Epithelial cell of proximal tubule (primary cell): Measurements from ENCODE around the gene TFDP1. TPM values are rescaled to one million over a fixed set of nuclear protein-coding genes. Genes with fewer than 3 reads are reported as not detected.

Source experiments
- DNase-seq: peaks from one replicate; pipeline ENCODE4 v3.0.0-alpha.2; 2011; ENCODE audit warnings: low read depth
- H3K4me3 ChIP-seq: 2 replicates; pipeline ENCODE4 v1.5.1; 2011; ENCODE audit warnings: low read depth, mild to moderate bottlenecking, low read length
- CTCF ChIP-seq: conservative IDR thresholded peaks from 2 replicates; pipeline ENCODE4 v1.5.1; 2012; ENCODE audit warnings: low read depth, mild to moderate bottlenecking, low read length
- total RNA-seq: library from RNA; depleted of rRNA; stranded (reverse); fragments of >200 nt; gene quantifications from 2 replicates; pipeline ENCODE4 v1.2.3, GENCODE V29; 2015

The TFDP1 gene
- total RNA-seq, 1 donor from 2014 or later = 105 TPM

DNA sequence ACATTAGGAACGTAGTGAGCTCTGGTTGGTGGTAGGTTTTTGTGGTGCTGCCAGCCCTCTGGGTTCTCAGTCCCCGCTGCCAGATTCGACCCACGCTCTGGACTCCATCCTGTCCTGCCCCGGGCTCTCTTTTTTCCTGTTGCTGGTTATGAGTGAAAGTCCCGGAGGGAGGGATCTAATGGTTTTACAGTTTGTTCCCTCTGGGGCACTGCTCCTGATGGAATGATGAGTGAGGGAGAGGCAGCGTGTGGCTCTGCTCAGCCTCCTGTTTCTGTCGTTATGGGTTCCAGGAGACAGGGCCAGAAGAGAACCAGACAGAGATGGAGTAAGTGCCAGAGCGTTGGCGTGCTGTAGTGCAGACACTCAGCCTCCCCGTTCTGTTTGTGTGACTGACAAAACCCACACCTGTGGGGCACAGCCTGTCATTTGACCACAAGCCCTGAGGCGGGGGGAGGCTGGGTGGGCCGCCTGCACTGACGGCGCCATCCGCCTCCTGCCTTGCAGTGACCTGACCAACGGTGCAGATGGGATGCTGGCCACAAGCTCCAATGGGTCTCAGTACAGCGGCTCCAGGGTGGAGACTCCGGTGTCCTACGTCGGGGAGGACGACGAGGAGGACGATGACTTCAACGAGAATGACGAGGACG lies 55.2 kb downstream of the TFDP1 start:
- no peak overlapping the region for H3K4me3 ChIP-seq
- no peak for DNase-seq
- TF ChIP-seq CTCF = no peak

- no peak for DNase-seq
- no peak for TF ChIP-seq CTCF
- no peak overlapping the region for H3K4me3 ChIP-seq
These were observed 56.9 kb downstream of the TFDP1 start for GRCh38 chr13:113641426-113641825.

- no peak for DNase-seq
- no peak overlapping the region for H3K4me3 ChIP-seq
- no peak for TF ChIP-seq CTCF
These were observed 58.0 kb downstream of the TFDP1 start for GRCh38 chr13:113642563-113642962.

- peak; percentile 66 for DNase-seq
- no peak for TF ChIP-seq CTCF
- no peak overlapping the region for H3K4me3 ChIP-seq
These were observed 59.0 kb downstream of the TFDP1 start for GRCh38 chr13:113643593-113643992.

- TF ChIP-seq CTCF = no peak
- no peak for DNase-seq
- H3K4me3 ChIP-seq = no peak overlapping the region
These were observed 60.2 kb downstream of the TFDP1 start for GRCh38 chr13:113644800-113645199.

DNA sequence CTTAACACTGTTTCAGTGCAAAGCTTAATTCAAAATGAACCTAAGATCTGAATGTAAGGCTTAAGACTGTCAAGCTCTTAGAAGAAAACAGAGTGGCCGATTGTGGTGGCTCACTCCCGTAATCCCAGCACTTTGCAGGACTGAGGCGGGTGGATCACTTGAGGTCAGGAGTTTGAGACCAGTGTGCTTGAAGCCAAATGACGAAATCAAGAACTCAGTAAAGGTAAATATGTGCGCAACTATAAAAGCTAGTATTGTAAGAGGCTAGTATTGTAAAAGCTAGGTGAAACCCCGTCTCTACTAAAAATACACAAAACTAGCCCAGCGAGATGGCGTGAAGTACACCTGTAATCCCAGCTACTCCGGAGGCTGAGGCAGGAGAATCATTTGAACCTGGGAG lies 60.8 kb downstream of the TFDP1 start:
- H3K4me3 ChIP-seq = no peak overlapping the region
- no peak for TF ChIP-seq CTCF
- no peak for DNase-seq

DNA sequence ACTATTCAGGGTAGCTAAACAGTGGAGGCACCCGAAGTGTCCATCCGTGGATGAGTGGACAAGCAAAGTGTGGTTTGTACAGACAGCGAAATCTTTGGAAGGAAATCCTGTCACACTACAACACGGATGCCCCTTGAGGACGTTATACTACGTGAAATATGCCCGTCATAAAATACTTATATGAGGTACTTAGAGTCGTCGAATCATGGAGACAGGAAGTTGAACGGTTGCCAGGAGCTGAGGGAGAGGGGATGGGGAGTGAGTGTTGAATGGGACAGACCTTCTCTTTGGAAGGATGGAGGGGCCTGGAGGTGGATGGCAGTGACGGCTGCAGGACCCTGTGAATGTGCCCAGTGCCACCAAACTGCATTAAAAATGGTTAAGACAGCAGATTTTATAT lies 61.8 kb downstream of the TFDP1 start:
- no peak for TF ChIP-seq CTCF
- no peak for DNase-seq
- H3K4me3 ChIP-seq = no peak overlapping the region
